Adrenal gland (tissue), 12 donors: Measurements from ENCODE around the gene DUSP10. TPM values are rescaled to one million over a fixed set of nuclear protein-coding genes. Genes with fewer than 3 reads are reported as not detected.

Source experiments
- DNase-seq, 7 donors: peaks; one replicate each; pipeline ENCODE4 v3.0.0-alpha.2; 2019 to 2020
- H3K27ac ChIP-seq, 5 donors: fragments of 200-600 bp; sonication (generic) in 4 of 5; 1 replicate in 3 of 5; 2 replicates in 2 of 5; pipeline versions ENCODE4 v1.5.1 to v1.8.0; 2016 to 2020; ENCODE audit warnings: mild to moderate bottlenecking in 1 of 5
- H3K27me3 ChIP-seq: fragments of 200-600 bp; 2 replicates; pipeline ENCODE4 v1.8.0; 2021
- H3K36me3 ChIP-seq, 2 donors: fragments of 200-600 bp; replicated peaks in 1 of 2; 1 replicate in 1 of 2; 2 replicates in 1 of 2; pipeline versions ENCODE4 v1.5.1 to v1.8.0; 2018 to 2022
- H3K4me1 ChIP-seq, 2 donors: fragments of 200-600 bp; replicated peaks in 1 of 2; 1 replicate in 1 of 2; 2 replicates in 1 of 2; pipeline versions ENCODE4 v1.5.1 to v1.8.0; 2018 to 2021
- H3K4me3 ChIP-seq, 4 donors: fragments of 200-600 bp; sonication (generic) in 3 of 4; one replicate each; pipeline ENCODE4 v1.5.1; 2016 to 2018
- H3K9me3 ChIP-seq, 3 donors: fragments of 200-600 bp; sonication (generic) in 1 of 3; replicated peaks in 1 of 3; 1 replicate in 2 of 3; 2 replicates in 1 of 3; pipeline versions ENCODE4 v1.5.1 to v1.8.0; 2016 to 2021
- CTCF ChIP-seq, 6 experiments: fragments of 450-650 bp in 4 of 6; fragments of 200-600 bp in 2 of 6; sonication (generic) in 1 of 6; IDR thresholded peaks; 1 replicate in 5 of 6; 2 replicates in 1 of 6; pipeline versions ENCODE4 v1.5.1 to v1.8.0; 2016 to 2021; ENCODE audit warnings: antibody characterized with exemption in 6 of 6, mild to moderate bottlenecking in 2 of 6, moderate library complexity in 1 of 6
- POLR2A ChIP-seq, 2 donors: fragments of 450-650 bp; IDR thresholded peaks; one replicate each; pipeline ENCODE4 v1.6.1; 2017; ENCODE audit warnings: antibody characterized with exemption in 2 of 2, mild to moderate bottlenecking in 2 of 2, moderate library complexity in 1 of 2
- WGBS, 4 donors: extraction: QIAGEN DNeasy Blood & Tissue Kit in 2 of 4; methylation state at CpG; one replicate each; pipeline versions ENCODE4 v1.1.5 to v1.1.7; 2013 to 2017; 5-methylcytosine and 5-hydroxymethylcytosine counted together
- intact Hi-C, 2 donors: fragments of 100-400 bp; cut with DNase I; formaldehyde crosslinking; loops; one replicate each; pipeline versions ENCODE4 v1.14.1 to v1.15.0; 2022 to 2023
- polyA plus RNA-seq, 3 donors: library from polyadenylated mRNA; stranded (reverse); fragments of 200-250 nt in 2 of 3; fragments of 350-450 nt in 1 of 3; fragmentation: Illumina TruSeq in 1 of 3; extraction: RNeasy Lipid Tissue Mini Kit (QIAGEN cat#74804) in 1 of 3; gene quantifications; one replicate each; pipeline ENCODE4 v1.2.3, GENCODE V29; 2013 to 2014
- total RNA-seq, 9 donors: library from RNA; depleted of rRNA in 4 of 9; stranded (reverse); fragments of >200 nt in 4 of 9; fragments of 120-200 nt in 1 of 9; fragmentation: NEBNext Ultra II Directional in 1 of 9; extraction: Animal tissue kit (Norgen Biotek cat#: 25700) in 1 of 9; gene quantifications; one replicate each; pipeline versions ENCODE4 v1.1.0 to v1.2.4, GENCODE V29; 2013 to 2023
- donor health status: healthy with polysubstance abuse.
- donor health status: Bipolar disorder and iron deficiency.
- donor health status: DM: yes; HTN: yes; CAD: no.
- donor health status: DM: no; HTN: no; CAD: no.
- donor health status: DM: no; HTN: no; CAD: no.
- donor health status: DM: yes; HTN: yes; CAD: no.

The DUSP10 gene
- total and polyA plus RNA-seq, 12 donors, result 2.6 to 22.1 (median 6.5) TPM

GRCh38 chr1:221743416-221744208, 1.7 kb upstream of the DUSP10 start:
- Histone ChIP-seq H3K27ac (peak overlapping the region; percentile 88 to 98 (median 98)), H3K27me3 (no peaks in the 10 kb centered on the region), H3K4me1 (peaks cover 0 to 13% of the 10 kb centered on the region in 2 donors), H3K9me3 (no peaks in the 10 kb centered on the region), H3K36me3 (no peaks in the 10 kb centered on the region), H3K4me3 (peak overlapping the region in 2 of 4 donors; percentile 63 to 81)
- no peak for TF ChIP-seq CTCF (IDR thresholded peaks at IDR 0.05)
- no peak for TF ChIP-seq POLR2A (IDR thresholded peaks at IDR 0.05)
- intact Hi-C loops, result loop anchor here in 1 of 2 donors (10.0 kb wide), 2 partner anchors 141 to 199 kb away; no protein-coding TSS in a partner anchor
- DNase-seq, result no peak
- WGBS, 4 donors, result 39 to 50% (median 41%) methylated on average over 13 to 16 of the region's 16 CpGs

DNA sequence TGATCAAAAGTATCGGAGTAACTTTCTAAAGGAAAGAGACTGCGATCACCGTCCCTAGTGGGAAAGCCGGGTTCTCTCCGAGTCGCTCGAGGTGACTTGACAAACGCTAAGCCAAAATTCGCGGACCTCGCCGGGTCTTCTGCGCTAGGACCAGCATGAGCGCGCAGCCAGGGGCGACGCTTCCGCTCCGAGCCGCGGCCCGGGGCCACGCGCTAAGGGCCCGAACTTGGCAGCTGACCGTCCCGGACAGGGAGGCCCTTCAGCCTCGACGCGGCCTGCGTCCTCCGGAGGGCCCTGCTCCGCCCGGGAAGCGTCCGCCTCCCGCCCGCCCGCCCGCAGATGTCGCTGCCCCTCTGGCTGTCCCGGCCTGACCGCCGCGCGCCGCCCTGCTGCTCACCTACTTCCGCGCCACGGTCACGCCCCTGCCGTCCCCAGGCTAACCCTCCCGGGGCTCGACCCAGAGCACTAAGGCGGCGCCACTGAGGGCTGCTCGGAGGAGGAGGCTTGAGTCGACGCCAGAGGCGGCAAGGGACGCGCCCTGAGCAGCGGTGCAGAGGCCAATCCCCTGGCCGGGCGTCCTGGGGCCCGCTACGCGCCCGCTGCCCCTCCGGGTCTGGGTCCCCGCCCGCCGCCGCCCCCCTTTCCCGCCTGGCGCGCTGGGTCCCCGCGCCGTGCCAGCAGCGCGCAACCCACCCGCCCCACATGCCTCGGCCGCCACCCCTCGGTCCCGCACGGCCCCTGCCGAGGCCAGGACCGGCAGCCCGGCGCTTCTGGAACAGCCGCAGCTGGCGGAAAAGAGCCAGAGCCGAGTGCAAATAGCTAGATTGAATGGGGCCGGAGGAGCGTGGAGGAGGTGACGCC, 896 bp upstream of the DUSP10 start:
- WGBS, 4 donors, result 0% methylated on average over 10 to 98 of the region's 98 CpGs
- Histone ChIP-seq H3K27ac (peak overlapping the region; percentile 88 to 98 (median 98)), H3K36me3 (no peaks in the 10 kb centered on the region), H3K4me3 (peak overlapping the region in 3 of 4 donors; percentile 63 to 81 (median 69)), H3K4me1 (peaks cover 0 to 13% of the 10 kb centered on the region in 2 donors), H3K9me3 (no peaks in the 10 kb centered on the region), H3K27me3 (no peaks in the 10 kb centered on the region)
- intact Hi-C loops, result loop anchor here in 1 of 2 donors (10.0 kb wide), 2 partner anchors 142 to 198 kb away; no protein-coding TSS in a partner anchor
- DNase-seq, result peak; percentile 80 to 91 (median 84)
- peak in 2 of 6 experiments; percentile 15 to 29 for TF ChIP-seq CTCF (IDR thresholded peaks at IDR 0.05)
- peak; percentile 32 to 43 for TF ChIP-seq POLR2A (IDR thresholded peaks at IDR 0.05)

DNA sequence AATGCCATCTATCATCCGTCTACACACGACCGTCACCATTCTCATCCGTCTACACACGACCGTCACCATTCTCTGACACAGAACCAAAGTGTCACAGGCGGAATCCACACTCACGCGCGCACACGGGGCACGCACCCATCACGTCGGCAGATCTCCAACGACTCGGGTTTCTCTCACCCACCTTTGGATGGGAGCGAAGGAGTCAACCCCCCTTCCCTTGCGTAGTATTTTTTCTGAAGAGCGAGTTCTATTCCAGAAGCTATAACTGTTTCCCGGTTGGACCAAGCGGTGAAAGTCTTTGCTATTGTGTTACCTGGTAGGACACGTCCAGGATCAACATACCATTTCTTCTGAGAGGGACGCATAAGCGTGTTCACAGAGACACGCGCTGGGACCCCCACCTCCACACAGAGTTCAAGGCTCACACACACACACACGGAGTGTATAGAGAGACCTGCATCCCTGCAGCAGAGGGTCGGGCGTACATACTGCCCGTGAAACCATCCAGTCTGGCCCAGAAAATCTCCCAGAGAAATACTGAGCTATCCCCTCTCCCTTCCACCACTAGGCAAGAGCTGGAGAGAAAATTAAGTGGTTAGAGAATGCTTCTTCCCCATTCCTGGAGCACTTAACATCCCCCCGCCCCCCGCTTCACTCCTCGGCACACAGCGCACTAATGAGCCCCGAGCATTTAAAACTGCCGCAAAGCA, 741 bp downstream of the DUSP10 start:
- H3K4me1 ChIP-seq, result peaks cover 0 to 13% of the 10 kb centered on the region in 2 donors
- intact Hi-C loops, result loop anchor here in 1 of 2 donors (10.0 kb wide), 2 partner anchors 144 to 196 kb away; no protein-coding TSS in a partner anchor
- H3K4me3 ChIP-seq, result peak overlapping the region; percentile 59 to 84 (median 80)
- H3K27ac ChIP-seq, result peak overlapping the region; percentile 57 to 98 (median 84)
- TF ChIP-seq CTCF (IDR thresholded peaks at IDR 0.05) (peak in 2 of 6 experiments; percentile 10 to 17), POLR2A (IDR thresholded peaks at IDR 0.05) (no peak)
- no peaks in the 10 kb centered on the region for H3K36me3 ChIP-seq
- peak; percentile 24 to 59 (median 38) for DNase-seq
- H3K27me3 ChIP-seq, result no peaks in the 10 kb centered on the region
- H3K9me3 ChIP-seq, result no peaks in the 10 kb centered on the region
- WGBS, 4 donors, result 0 to 2% (median 1%) methylated on average over 25 to 36 of the region's 36 CpGs
